HG03439 (cell line): Measurements from ENCODE around the gene SLC32A1.
A peak's percentile ranks its signal among the peaks of the same experiment; 100 is the strongest.

ENCODE experiments used
- ATAC-seq: cut with Tn5 transposase; IDR thresholded peaks from one replicate; pipeline ENCODE4 v1.9.1; 2021; ENCODE audit warnings: mild to moderate bottlenecking, moderate library complexity; ENCODE audit not compliant: unreplicated experiment

Gene SLC32A1

GRCh38 chr20:38724626-38725147 lies 401 bp downstream of the SLC32A1 start:
- ATAC-seq: no peak

- no peak for ATAC-seq
These were observed 1.0 kb downstream of the SLC32A1 start for GRCh38 chr20:38725148-38725901.

- ATAC-seq: no peak
These were observed 1.9 kb downstream of the SLC32A1 start for GRCh38 chr20:38725931-38726803.

- ATAC-seq: no peak
These were observed 2.7 kb downstream of the SLC32A1 start for GRCh38 chr20:38726804-38727606.

GRCh38 chr20:38727607-38728190 lies 3.4 kb downstream of the SLC32A1 start:
- ATAC-seq: no peak

GRCh38 chr20:38728191-38728781 lies 4.0 kb downstream of the SLC32A1 start:
- no peak for ATAC-seq

- ATAC-seq: no peak
These were observed 4.8 kb downstream of the SLC32A1 start for GRCh38 chr20:38728911-38729642.

- ATAC-seq: no peak
These were observed 5.5 kb downstream of the SLC32A1 start for GRCh38 chr20:38729767-38730166.

GRCh38 chr20:38730167-38730988 lies 6.1 kb downstream of the SLC32A1 start:
- no peak for ATAC-seq

GRCh38 chr20:38730989-38731737 lies 6.9 kb downstream of the SLC32A1 start:
- no peak for ATAC-seq

- ATAC-seq: no peak
These were observed 7.4 kb downstream of the SLC32A1 start for GRCh38 chr20:38731738-38732113.

GRCh38 chr20:38732981-38733380 lies 8.7 kb downstream of the SLC32A1 start:
- ATAC-seq: no peak

GRCh38 chr20:38735172-38735571 lies 10.9 kb downstream of the SLC32A1 start:
- ATAC-seq: no peak

- ATAC-seq: no peak
These were observed 13.6 kb downstream of the SLC32A1 start for GRCh38 chr20:38737887-38738286.

GRCh38 chr20:38745757-38746156 lies 21.5 kb downstream of the SLC32A1 start:
- ATAC-seq: no peak

GRCh38 chr20:38747495-38748096 lies 23.3 kb downstream of the SLC32A1 start:
- ATAC-seq: no peak

GRCh38 chr20:38748097-38748860 lies 24.0 kb downstream of the SLC32A1 start, which contains the start of gene ACTR5:
Gene ACTR5 (plus strand): TSS chr20:38748460. CDS start chr20:38748479, 19 bp downstream.
- peak; percentile 88 for ATAC-seq
